ENCODE data around the gene CIC. TPM values are rescaled to one million over a fixed set of nuclear protein-coding genes. Genes with fewer than 3 reads are reported as not detected.

Gene CIC
- total and polyA plus RNA-seq, 10 of the 15 experiments (the other 5 are each of a cell fraction or from before 2014, with no cell fraction given): 0.18 to 50.6 (median 7.1) TPM

DNA sequence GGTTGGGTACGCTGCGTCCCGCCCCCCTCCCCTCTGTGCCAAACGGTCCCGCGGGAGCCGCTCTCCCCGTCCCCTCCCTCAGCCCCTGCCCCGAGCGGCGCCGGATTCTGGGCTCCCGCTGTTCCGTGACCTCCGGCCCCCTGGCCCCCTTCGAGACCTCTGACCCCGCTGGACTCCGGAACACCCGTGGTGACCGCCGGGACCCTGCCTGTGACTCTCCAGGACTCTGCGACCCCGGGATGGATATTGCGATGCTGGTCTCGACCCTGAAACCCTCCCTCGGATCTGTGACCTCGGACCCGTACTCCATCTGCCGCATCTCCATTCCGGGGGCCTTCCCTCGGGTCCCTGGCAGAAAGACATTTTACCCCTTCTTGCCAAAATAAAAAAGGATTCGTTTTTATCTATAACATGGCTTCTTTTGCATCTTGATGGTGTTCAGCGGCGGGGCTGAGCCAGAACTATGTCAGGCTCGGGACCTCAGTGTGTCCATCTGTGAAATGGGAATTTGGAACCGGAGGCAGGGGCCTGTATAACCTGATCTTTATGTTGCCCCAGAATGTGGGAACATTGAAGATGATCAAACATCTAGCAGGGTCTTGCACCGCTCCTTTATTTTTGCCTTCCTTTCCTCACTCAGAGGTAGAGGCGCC lies 55.7 kb downstream of the CIC start (continued):
- TF ChIP-seq BCLAF1 (IDR thresholded peaks at IDR 0.05) (no peak), RBBP5 (conservative IDR thresholded peaks at IDR 0.05) (no peak), ESRRA (IDR thresholded peaks at IDR 0.05; ENCODE audit: low read length) (no peak), TARDBP (IDR thresholded peaks at IDR 0.05; ENCODE audit: borderline replicate concordance) (0 out of 2 replicates have a peak, but pooled peaks have one; percentile 6), NR2F1 (conservative IDR thresholded peaks at IDR 0.05) (no peak), REST (IDR thresholded peaks at IDR 0.05; ENCODE audit: low read depth, low read length) (no peak), HDGF (IDR thresholded peaks at IDR 0.05) (no peak), ZBED1 (IDR thresholded peaks at IDR 0.05; ENCODE audit: borderline replicate concordance) (no peak), RCOR1 (conservative IDR thresholded peaks at IDR 0.05; ENCODE audit: low read depth, low read length) (no peak), ZSCAN29 (IDR thresholded peaks at IDR 0.05) (no peak)
- TF ChIP-seq, protein P1, sequence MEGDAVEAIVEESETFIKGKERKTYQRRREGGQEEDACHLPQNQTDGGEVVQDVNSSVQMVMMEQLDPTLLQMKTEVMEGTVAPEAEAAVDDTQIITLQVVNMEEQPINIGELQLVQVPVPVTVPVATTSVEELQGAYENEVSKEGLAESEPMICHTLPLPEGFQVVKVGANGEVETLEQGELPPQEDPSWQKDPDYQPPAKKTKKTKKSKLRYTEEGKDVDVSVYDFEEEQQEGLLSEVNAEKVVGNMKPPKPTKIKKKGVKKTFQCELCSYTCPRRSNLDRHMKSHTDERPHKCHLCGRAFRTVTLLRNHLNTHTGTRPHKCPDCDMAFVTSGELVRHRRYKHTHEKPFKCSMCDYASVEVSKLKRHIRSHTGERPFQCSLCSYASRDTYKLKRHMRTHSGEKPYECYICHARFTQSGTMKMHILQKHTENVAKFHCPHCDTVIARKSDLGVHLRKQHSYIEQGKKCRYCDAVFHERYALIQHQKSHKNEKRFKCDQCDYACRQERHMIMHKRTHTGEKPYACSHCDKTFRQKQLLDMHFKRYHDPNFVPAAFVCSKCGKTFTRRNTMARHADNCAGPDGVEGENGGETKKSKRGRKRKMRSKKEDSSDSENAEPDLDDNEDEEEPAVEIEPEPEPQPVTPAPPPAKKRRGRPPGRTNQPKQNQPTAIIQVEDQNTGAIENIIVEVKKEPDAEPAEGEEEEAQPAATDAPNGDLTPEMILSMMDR (IDR thresholded peaks at IDR 0.05 in 2 of 3, conservative IDR thresholded peaks at IDR 0.05 in 1 of 3; ENCODE audit: control insufficient read depth in 2 of 3, extremely low read depth in 1 of 3, insufficient read depth in 1 of 3, low read depth in 3 of 3, low read length in 3 of 3): peak in 1 of 3 experiments; percentile 90; a peak in 2 of 6 replicates
- TF ChIP-seq, protein P2, sequence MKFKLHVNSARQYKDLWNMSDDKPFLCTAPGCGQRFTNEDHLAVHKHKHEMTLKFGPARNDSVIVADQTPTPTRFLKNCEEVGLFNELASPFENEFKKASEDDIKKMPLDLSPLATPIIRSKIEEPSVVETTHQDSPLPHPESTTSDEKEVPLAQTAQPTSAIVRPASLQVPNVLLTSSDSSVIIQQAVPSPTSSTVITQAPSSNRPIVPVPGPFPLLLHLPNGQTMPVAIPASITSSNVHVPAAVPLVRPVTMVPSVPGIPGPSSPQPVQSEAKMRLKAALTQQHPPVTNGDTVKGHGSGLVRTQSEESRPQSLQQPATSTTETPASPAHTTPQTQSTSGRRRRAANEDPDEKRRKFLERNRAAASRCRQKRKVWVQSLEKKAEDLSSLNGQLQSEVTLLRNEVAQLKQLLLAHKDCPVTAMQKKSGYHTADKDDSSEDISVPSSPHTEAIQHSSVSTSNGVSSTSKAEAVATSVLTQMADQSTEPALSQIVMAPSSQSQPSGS (IDR thresholded peaks at IDR 0.05; ENCODE audit: low read length): no peak

All from GM12878 (cell line).